H1 (cell line): ENCODE results near the gene KIFC1. TPM values are rescaled to one million over a fixed set of nuclear protein-coding genes. Genes with fewer than 3 reads are reported as not detected.

Experiments used
- CTCF ChIA-PET: fragments of 300-600 bp; sonication (Branson Sonifier 250); formaldehyde crosslinking; loops from one replicate; lab custom pipeline; 2021; ENCODE audit not compliant: partially characterized antibody; lab: Charles Lee
- POLR2A ChIA-PET: fragments of 300-600 bp; sonication (Branson Sonifier 250); formaldehyde crosslinking; loops from one replicate; lab custom pipeline; 2021; ENCODE audit warnings: inconsistent platforms; ENCODE audit not compliant: partially characterized antibody; lab: Charles Lee
- DNase-seq, 2 experiments: peaks; one replicate each; pipeline versions ENCODE4 v3.0.0 to v3.0.0-alpha.2; 2010 to 2022; ENCODE audit warnings: low spot score in 2 of 2, low read depth in 1 of 2, mixed read lengths in 1 of 2
- FAIRE-seq: peaks from 2 replicates; lab custom pipeline; 2011; peaks lifted over from hg19 to GRCh38; lab: Jason Lieb, UNC
- H2AFZ ChIP-seq: 2 replicates; pipeline ENCODE4 v1.8.1; 2012; ENCODE audit warnings: low read length, inconsistent platforms
- H2AK5ac ChIP-seq: 2 replicates; pipeline ENCODE4 v1.6.1; 2013; ENCODE audit warnings: low read depth, low read length
- H2BK120ac ChIP-seq: replicated peaks from 2 replicates; pipeline ENCODE3; 2013; ENCODE audit warnings: low read depth, low read length, inconsistent platforms
- H2BK12ac ChIP-seq: 2 replicates; pipeline ENCODE4 v1.6.1; 2013; ENCODE audit warnings: low read depth, low read length
- H2BK15ac ChIP-seq: 2 replicates; pipeline ENCODE4 v1.6.1; 2013; ENCODE audit warnings: low read length
- H2BK20ac ChIP-seq: 2 replicates; pipeline ENCODE4 v1.6.1; 2013; ENCODE audit warnings: low read length
- H2BK5ac ChIP-seq: 2 replicates; pipeline ENCODE4 v1.6.1; 2013; ENCODE audit warnings: low read depth, low read length
- H3K14ac ChIP-seq: 2 replicates; pipeline ENCODE4 v1.6.1; 2013; ENCODE audit warnings: inconsistent platforms; ENCODE audit not compliant: insufficient read length
- H3K18ac ChIP-seq: 2 replicates; pipeline ENCODE4 v1.6.1; 2013; ENCODE audit warnings: low read length; ENCODE audit errors: extremely low read depth
- H3K23ac ChIP-seq: 2 replicates; pipeline ENCODE4 v1.6.1; 2013; ENCODE audit warnings: inconsistent platforms; ENCODE audit not compliant: insufficient read length
- H3K23me2 ChIP-seq: 2 replicates; pipeline ENCODE4 v1.6.1; 2013; ENCODE audit warnings: low read depth, low read length
- H3K27ac ChIP-seq: 2 replicates; pipeline ENCODE4 v1.6.1; 2011; ENCODE audit warnings: low read depth, low read length, inconsistent platforms
- H3K27me3 ChIP-seq, 4 experiments: replicated peaks in 1 of 4; 1 replicate in 1 of 4; 2 replicates in 3 of 4; pipeline versions ENCODE4 v1.6.1 to v1.8.1; 2011 to 2013; ENCODE audit warnings: low read length in 3 of 4, mild to moderate bottlenecking in 3 of 4, inconsistent platforms in 2 of 4, mixed read lengths in 2 of 4, moderate library complexity in 1 of 4; ENCODE audit not compliant: control insufficient read depth in 3 of 4, insufficient read depth in 3 of 4; ENCODE audit errors: extremely low read depth in 1 of 4
- H3K36me3 ChIP-seq, 4 experiments: 2 replicates each; pipeline versions ENCODE4 v1.6.1 to v1.8.1; 2011 to 2013; ENCODE audit warnings: mild to moderate bottlenecking in 4 of 4, low read length in 3 of 4, moderate library complexity in 2 of 4, control low read depth in 1 of 4, inconsistent platforms in 1 of 4; ENCODE audit not compliant: insufficient read depth in 4 of 4, control insufficient read depth in 2 of 4
- H3K4ac ChIP-seq: replicated peaks from 2 replicates; pipeline ENCODE3; 2013; ENCODE audit warnings: low read length, low read depth, mixed read lengths, inconsistent platforms; ENCODE audit not compliant: insufficient read length
- H3K4me1 ChIP-seq, 4 experiments: replicated peaks in 1 of 4; 1 replicate in 1 of 4; 2 replicates in 3 of 4; pipeline versions ENCODE4 v1.6.1 to v1.8.1; 2011 to 2013; ENCODE audit warnings: low read length in 3 of 4, inconsistent platforms in 2 of 4, mixed read lengths in 1 of 4; ENCODE audit not compliant: insufficient read depth in 4 of 4, control insufficient read depth in 3 of 4
- H3K4me2 ChIP-seq, 2 experiments: 2 replicates each; pipeline versions ENCODE4 v1.6.1 to v1.8.1; 2011 to 2013; ENCODE audit warnings: low read depth in 2 of 2, low read length in 2 of 2, control low read depth in 1 of 2, inconsistent platforms in 1 of 2, mild to moderate bottlenecking in 1 of 2; ENCODE audit not compliant: insufficient read depth in 1 of 2
- H3K4me3 ChIP-seq, 4 experiments: fragments of 200-600, 300-600 bp in 1 of 4; sonication (generic), shearing (Covaris generic), sonication (Bioruptor Twin) in 1 of 4; 2 replicates each; pipeline versions ENCODE4 v1.5.1 to v1.8.1; 2011 to 2016; ENCODE audit warnings: low read length in 4 of 4, low read depth in 3 of 4, control low read depth in 2 of 4, inconsistent platforms in 2 of 4, mild to moderate bottlenecking in 2 of 4, mixed read lengths in 1 of 4, moderate library complexity in 1 of 4; ENCODE audit not compliant: insufficient read depth in 2 of 4; ENCODE audit errors: extremely low read depth in 1 of 4
- H3K56ac ChIP-seq: replicated peaks from 2 replicates; pipeline ENCODE3; 2013; ENCODE audit warnings: low read depth, mild to moderate bottlenecking, mixed read lengths, low read length, inconsistent platforms; ENCODE audit not compliant: insufficient read length
- H3K79me1 ChIP-seq: 2 replicates; pipeline ENCODE4 v1.6.1; 2013; ENCODE audit warnings: low read depth, low read length, control low read depth
- H3K79me2 ChIP-seq, 2 experiments: 2 replicates each; pipeline versions ENCODE4 v1.6.1 to v1.8.1; 2012 to 2013; ENCODE audit warnings: low read length in 2 of 2, mild to moderate bottlenecking in 2 of 2, inconsistent platforms in 1 of 2; ENCODE audit not compliant: insufficient read depth in 2 of 2, control insufficient read depth in 1 of 2
- H3K9ac ChIP-seq, 4 experiments: replicated peaks in 1 of 4; 1 replicate in 1 of 4; 2 replicates in 3 of 4; pipeline versions ENCODE4 v1.6.1 to v1.8.1; 2011 to 2013; ENCODE audit warnings: low read depth in 3 of 4, low read length in 3 of 4, control low read depth in 2 of 4, mild to moderate bottlenecking in 2 of 4, moderate library complexity in 2 of 4, inconsistent platforms in 1 of 4; ENCODE audit errors: extremely low read depth in 1 of 4
- H3K9me3 ChIP-seq, 2 experiments: 2 replicates each; pipeline versions ENCODE4 v1.6.1 to v1.8.1; 2012 to 2013; ENCODE audit warnings: mild to moderate bottlenecking in 2 of 2, moderate library complexity in 2 of 2, control low read depth in 1 of 2, inconsistent platforms in 1 of 2, low read depth in 1 of 2, low read length in 1 of 2, mixed read lengths in 1 of 2; ENCODE audit not compliant: insufficient read depth in 2 of 2
- H4K20me1 ChIP-seq, 2 experiments: replicated peaks in 1 of 2; 2 replicates each; pipeline versions ENCODE3 to v1.8.1; 2011 to 2013; ENCODE audit warnings: inconsistent platforms in 2 of 2, low read length in 2 of 2, mild to moderate bottlenecking in 1 of 2; ENCODE audit not compliant: insufficient read depth in 2 of 2, control insufficient read depth in 1 of 2
- H4K5ac ChIP-seq: 2 replicates; pipeline ENCODE4 v1.6.1; 2013; ENCODE audit warnings: low read length, low read depth, mixed read lengths, inconsistent platforms; ENCODE audit not compliant: insufficient read length
- H4K8ac ChIP-seq: 2 replicates; pipeline ENCODE4 v1.8.0; 2013; ENCODE audit warnings: mild to moderate bottlenecking, moderate library complexity, low read length, inconsistent platforms; ENCODE audit not compliant: insufficient read depth; ENCODE audit errors: extremely low read depth
- H4K91ac ChIP-seq: replicated peaks from 2 replicates; pipeline ENCODE3; 2013; ENCODE audit warnings: low read length, mixed read lengths, inconsistent platforms; ENCODE audit not compliant: insufficient read length
- ASH2L ChIP-seq: fragments of 200-600, 300-600 bp; sonication (generic); IDR thresholded peaks from one replicate; pipeline ENCODE4 v1.7.1; 2017; ENCODE audit warnings: low read length
- ATF2 ChIP-seq: IDR thresholded peaks from 2 replicates; pipeline ENCODE4 v1.6.1; 2012; ENCODE audit warnings: low read length, inconsistent platforms
- CBX8 ChIP-seq: fragments of 300-800, 300-1000 bp; sonication (generic); IDR thresholded peaks from 2 replicates; pipeline ENCODE4 v1.7.1; 2016; ENCODE audit warnings: low read depth, low read length, borderline replicate concordance
- EP300 ChIP-seq, 2 experiments: IDR thresholded peaks; 1 replicate in 1 of 2; 2 replicates in 1 of 2; pipeline ENCODE4 v1.6.1; 2011 to 2012; ENCODE audit warnings: low read depth in 2 of 2, low read length in 2 of 2, mild to moderate bottlenecking in 2 of 2, borderline replicate concordance in 1 of 2, inconsistent platforms in 1 of 2, moderate library complexity in 1 of 2
- GABPA ChIP-seq: IDR thresholded peaks from 2 replicates; pipeline ENCODE4 v1.6.1; 2011; ENCODE audit warnings: mild to moderate bottlenecking, low read length, moderate library complexity, borderline replicate concordance; ENCODE audit not compliant: insufficient read depth
- KDM1A ChIP-seq: fragments of 200-600, 300-600 bp; sonication (generic); IDR thresholded peaks from 2 replicates; pipeline ENCODE4 v1.7.1; 2016; ENCODE audit warnings: mild to moderate bottlenecking, low read length, borderline replicate concordance
- KDM4A ChIP-seq: IDR thresholded peaks from one replicate; pipeline ENCODE4 v1.7.1; 2012; ENCODE audit warnings: low read depth, mild to moderate bottlenecking, moderate library complexity, low read length, inconsistent platforms; ENCODE audit not compliant: severe bottlenecking
- SP1 ChIP-seq: IDR thresholded peaks from 2 replicates; pipeline ENCODE4 v1.6.1; 2011; ENCODE audit warnings: low read depth, low read length
- SP4 ChIP-seq: IDR thresholded peaks from 2 replicates; pipeline ENCODE4 v1.6.1; 2012; ENCODE audit warnings: low read length, inconsistent platforms
- TEAD4 ChIP-seq: IDR thresholded peaks from 2 replicates; pipeline ENCODE4 v1.6.1; 2012; ENCODE audit warnings: low read depth, low read length, inconsistent platforms, mixed read lengths
- USF2 ChIP-seq: IDR thresholded peaks from 2 replicates; pipeline ENCODE4 v1.6.1; 2011; ENCODE audit warnings: low read length, improper control_type of control experiment
- WGBS, 2 experiments: shearing (Covaris generic) in 1 of 2; methylation state at CpG; one replicate each; pipeline versions ENCODE4 v1.1.6 to v1.1.7; 2013 to 2015; ENCODE audit warnings: low lambda C conversion rate in 2 of 2, mixed read lengths in 2 of 2, inconsistent platforms in 1 of 2, low coverage in 1 of 2, missing lambda C conversion rate in 1 of 2; ENCODE audit not compliant: insufficient replicate concordance in 2 of 2, insufficient coverage in 1 of 2, insufficient read length in 1 of 2; ENCODE audit errors: extremely low coverage in 1 of 2, missing lambda C conversion rate in 1 of 2; 5-methylcytosine and 5-hydroxymethylcytosine counted together
- polyA plus RNA-seq, 7 experiments: library from polyadenylated mRNA; depleted of rRNA in 3 of 7; stranded (reverse) in 5 of 7; unstranded in 2 of 7; fragments of >200 nt in 5 of 7; fragments of 200-250 nt in 2 of 7; gene quantifications; 1 replicate in 5 of 7; 2 replicates in 1 of 7; 4 replicates in 1 of 7; pipeline versions ENCODE4 v1.2.1 to v1.2.3, GENCODE V29; 2011 to 2013; ENCODE audit warnings: missing spikeins in 2 of 7, mixed read lengths in 2 of 7
- total RNA-seq: library from RNA; stranded (reverse); fragmentation: NEBNext Ultra II Directional; extraction: Animal tissue kit (Norgen Biotek cat#: 25700); gene quantifications from 2 replicates; pipeline ENCODE4 v1.2.1, GENCODE V29; 2021

The KIFC1 gene
- total and polyA plus RNA-seq, 2 of the 8 experiments (the other 6 are each of a cell fraction or from before 2014, with no cell fraction given): 46.6 to 64.3 TPM

- peaks cover 30 to 55% (median 47%) of the 10 kb centered on the region in 4 experiments for H3K36me3 ChIP-seq
- no peak overlapping the region for H3K4me2 ChIP-seq
- H3K9ac ChIP-seq: no peak overlapping the region
- H3K23ac ChIP-seq: no peak overlapping the region
- CTCF ChIA-PET: interaction anchor here (0.7 to 1.5 kb wide), 3 partner anchors 10 to 129 kb away, joined by 3 to 5 read pairs (median 4); partner anchors contain the start of gene B3GALT4
- H3K79me2 ChIP-seq: no peaks in the 10 kb centered on the region
- no peaks in the 10 kb centered on the region for H3K27me3 ChIP-seq
- H3K4me3 ChIP-seq: no peak overlapping the region
- H4K8ac ChIP-seq: no peak overlapping the region
- no peak overlapping the region for H2BK15ac ChIP-seq
- H3K56ac ChIP-seq: no peak overlapping the region
- H4K91ac ChIP-seq: no peak overlapping the region
- no peak overlapping the region for H2BK5ac ChIP-seq
- no peaks in the 10 kb centered on the region for H3K9me3 ChIP-seq
- FAIRE-seq (no peak), DNase-seq (no peak)
- 0 out of 2 replicates have a peak, but pooled peaks cover 2% of the 10 kb centered on the region for H3K79me1 ChIP-seq
- POLR2A ChIA-PET: interaction anchor here (1.3 to 1.5 kb wide), 2 partner anchors 14 to 134 kb away, joined by 3 to 5 read pairs; partner anchors contain the start of gene KIFC1
- peaks cover 0 to 13% of the 10 kb centered on the region in 2 experiments for H4K20me1 ChIP-seq
- H3K23me2 ChIP-seq: peaks cover under 1% of the 10 kb centered on the region; the same call in 1 of the 2 replicates
- 92% methylated on average over 16 of the region's 17 CpGs; no CpG with 5 or more reads in 1 of the 2 experiments for WGBS, 2 experiments
- H3K4me1 ChIP-seq: peaks cover 0 to 2% (median 0%) of the 10 kb centered on the region in 4 experiments; a peak in 1 of 7 replicates
- H3K18ac ChIP-seq: no peak overlapping the region
- no peak overlapping the region for H2BK12ac ChIP-seq
- H2BK20ac ChIP-seq: no peak overlapping the region
- H2AFZ ChIP-seq: no peak overlapping the region
- no peak overlapping the region for H3K4ac ChIP-seq
- H2BK120ac ChIP-seq: no peak overlapping the region
- no peak overlapping the region for H3K27ac ChIP-seq
- H2AK5ac ChIP-seq: no peak overlapping the region
- no peak overlapping the region for H4K5ac ChIP-seq
- H3K14ac ChIP-seq: no peak overlapping the region
- TF ChIP-seq GABPA (no peak), EP300 (IDR thresholded peaks at IDR 0.05; ENCODE audit: borderline replicate concordance in 1 of 2, low read depth in 2 of 2, low read length in 2 of 2) (no peak), SP4 (no peak), KDM1A (no peak), ASH2L (no peak), USF2 (no peak), SP1 (no peak), CBX8 (no peak), KDM4A (no peak), TEAD4 (no peak), ATF2 (no peak)
Measured at GRCh38 chr6:33406126-33406525, 14.5 kb downstream of the KIFC1 start.
